Measurements from ENCODE around the gene SPATA1. TPM values are rescaled to one million over a fixed set of nuclear protein-coding genes. Genes with fewer than 3 reads are reported as not detected.

Gene SPATA1
- total RNA-seq, 1 donor from 2014 or later, result 2.5 TPM

DNA sequence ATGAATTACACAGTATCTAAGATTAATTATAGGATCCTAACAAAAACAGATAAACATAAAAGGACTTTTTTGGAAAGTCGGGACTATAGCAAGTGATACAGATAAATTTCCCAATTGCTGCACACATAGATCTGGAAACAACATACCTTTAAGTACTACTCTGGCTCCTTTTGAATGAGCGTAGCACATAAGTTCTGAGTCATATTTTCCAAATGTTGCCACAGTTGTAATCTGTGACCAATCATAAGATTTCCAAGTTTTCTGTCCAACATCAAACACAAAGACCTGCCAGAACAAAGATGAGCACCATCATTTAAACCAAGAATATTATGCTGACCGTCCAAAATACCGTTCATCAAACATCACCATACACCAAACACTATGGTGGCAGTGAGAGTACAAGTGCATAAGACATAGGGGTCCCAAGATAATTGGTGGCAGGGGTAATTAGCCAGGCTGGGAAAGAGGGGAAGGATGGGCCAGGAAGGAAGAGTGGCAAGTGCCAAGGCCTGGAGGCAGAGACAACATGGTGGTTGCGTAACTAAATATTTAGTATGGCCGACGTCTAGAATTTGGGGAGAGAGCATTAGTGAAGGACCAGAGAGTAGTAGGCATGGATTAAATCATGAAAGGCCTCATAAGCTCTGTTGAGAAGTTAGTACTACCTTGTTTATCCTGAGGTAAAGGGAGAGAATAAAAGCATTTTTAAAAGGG, 64.4 kb downstream of the SPATA1 start:
- H3K4me3 ChIP-seq, result no peak overlapping the region
- Mint-ChIP-seq H3K36me3 (peaks cover 21% of the 10 kb centered on the region), H3K27me3 (ENCODE audit: insufficient read depth, low read depth) (peaks cover 5% of the 10 kb centered on the region), H3K9me3 (no peaks in the 10 kb centered on the region), H3K4me3 (no peak overlapping the region), H3K27ac (no peak overlapping the region), H3K4me1 (peaks cover 26% of the 10 kb centered on the region)
- no peaks in the 10 kb centered on the region for H3K36me3 ChIP-seq
- TF ChIP-seq EZH2phosphoT487 (IDR thresholded peaks at IDR 0.05) (no peak), EZH2 (IDR thresholded peaks at IDR 0.05) (no peak)
- TF ChIP-seq, protein P1, sequence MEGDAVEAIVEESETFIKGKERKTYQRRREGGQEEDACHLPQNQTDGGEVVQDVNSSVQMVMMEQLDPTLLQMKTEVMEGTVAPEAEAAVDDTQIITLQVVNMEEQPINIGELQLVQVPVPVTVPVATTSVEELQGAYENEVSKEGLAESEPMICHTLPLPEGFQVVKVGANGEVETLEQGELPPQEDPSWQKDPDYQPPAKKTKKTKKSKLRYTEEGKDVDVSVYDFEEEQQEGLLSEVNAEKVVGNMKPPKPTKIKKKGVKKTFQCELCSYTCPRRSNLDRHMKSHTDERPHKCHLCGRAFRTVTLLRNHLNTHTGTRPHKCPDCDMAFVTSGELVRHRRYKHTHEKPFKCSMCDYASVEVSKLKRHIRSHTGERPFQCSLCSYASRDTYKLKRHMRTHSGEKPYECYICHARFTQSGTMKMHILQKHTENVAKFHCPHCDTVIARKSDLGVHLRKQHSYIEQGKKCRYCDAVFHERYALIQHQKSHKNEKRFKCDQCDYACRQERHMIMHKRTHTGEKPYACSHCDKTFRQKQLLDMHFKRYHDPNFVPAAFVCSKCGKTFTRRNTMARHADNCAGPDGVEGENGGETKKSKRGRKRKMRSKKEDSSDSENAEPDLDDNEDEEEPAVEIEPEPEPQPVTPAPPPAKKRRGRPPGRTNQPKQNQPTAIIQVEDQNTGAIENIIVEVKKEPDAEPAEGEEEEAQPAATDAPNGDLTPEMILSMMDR (IDR thresholded peaks at IDR 0.05), result no peak
- H3K79me2 ChIP-seq (ENCODE audit: low read depth), result no peaks in the 10 kb centered on the region
- no peak overlapping the region for H3K4me2 ChIP-seq
- DNase-seq (ENCODE audit: low spot score), result no peak
- no peaks in the 10 kb centered on the region for H3K9me3 ChIP-seq (ENCODE audit: low read depth)
- peaks cover 2% of the 10 kb centered on the region for H4K20me1 ChIP-seq (ENCODE audit: low read depth)
- no peak overlapping the region for H3K9ac ChIP-seq
- peaks cover 25% of the 10 kb centered on the region for H3F3A ChIP-seq (ENCODE audit: low read depth)
- peaks cover 28% of the 10 kb centered on the region for H3K4me1 ChIP-seq
- H3K27me3 ChIP-seq, result peaks cover 7% of the 10 kb centered on the region
- no peak overlapping the region for H2AFZ ChIP-seq (replicated peaks)
- H3K27ac ChIP-seq, result no peak overlapping the region

DNA sequence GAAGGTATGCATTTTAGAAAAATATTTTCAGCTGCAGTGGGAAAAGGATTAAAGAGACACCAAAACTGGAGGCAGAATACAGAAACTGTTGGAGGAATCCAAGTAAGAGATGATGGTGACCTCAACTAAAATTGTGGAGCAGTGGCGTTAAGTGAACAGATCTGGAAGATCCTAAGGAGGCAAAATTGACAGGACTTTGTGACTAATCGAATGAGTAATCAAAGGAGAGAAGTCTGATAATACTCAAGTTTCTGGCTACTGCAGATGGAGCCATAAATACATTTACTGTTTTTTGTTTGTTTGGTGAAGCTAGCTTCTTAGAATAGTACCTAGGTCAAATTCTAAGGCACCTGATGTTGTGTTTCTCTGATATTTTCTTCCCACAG, 65.0 kb downstream of the SPATA1 start:
- no peak overlapping the region for H3K4me3 Mint-ChIP-seq
- Histone ChIP-seq H3K27ac (no peak overlapping the region), H3K9me3 (ENCODE audit: low read depth) (no peaks in the 10 kb centered on the region), H3K4me1 (peaks cover 28% of the 10 kb centered on the region), H3K36me3 (no peaks in the 10 kb centered on the region), H3K4me3 (no peak overlapping the region), H4K20me1 (ENCODE audit: low read depth) (peaks cover 2% of the 10 kb centered on the region), H3K79me2 (ENCODE audit: low read depth) (no peaks in the 10 kb centered on the region), H3K4me2 (peak overlapping the region; percentile 68), H3F3A (ENCODE audit: low read depth) (peaks cover 25% of the 10 kb centered on the region), H3K27me3 (peaks cover 7% of the 10 kb centered on the region), H3K9ac (no peak overlapping the region), H2AFZ (replicated peaks) (no peak overlapping the region)
- H3K9me3 Mint-ChIP-seq, result no peaks in the 10 kb centered on the region
- H3K27ac Mint-ChIP-seq, result no peak overlapping the region
- peaks cover 21% of the 10 kb centered on the region for H3K36me3 Mint-ChIP-seq
- peaks cover 5% of the 10 kb centered on the region for H3K27me3 Mint-ChIP-seq (ENCODE audit: insufficient read depth, low read depth)
- no peak for DNase-seq (ENCODE audit: low spot score)
- H3K4me1 Mint-ChIP-seq, result peaks cover 26% of the 10 kb centered on the region
- TF ChIP-seq EZH2phosphoT487 (IDR thresholded peaks at IDR 0.05) (no peak), EZH2 (IDR thresholded peaks at IDR 0.05) (no peak)
- TF ChIP-seq, protein P1 (IDR thresholded peaks at IDR 0.05), result no peak

DNA sequence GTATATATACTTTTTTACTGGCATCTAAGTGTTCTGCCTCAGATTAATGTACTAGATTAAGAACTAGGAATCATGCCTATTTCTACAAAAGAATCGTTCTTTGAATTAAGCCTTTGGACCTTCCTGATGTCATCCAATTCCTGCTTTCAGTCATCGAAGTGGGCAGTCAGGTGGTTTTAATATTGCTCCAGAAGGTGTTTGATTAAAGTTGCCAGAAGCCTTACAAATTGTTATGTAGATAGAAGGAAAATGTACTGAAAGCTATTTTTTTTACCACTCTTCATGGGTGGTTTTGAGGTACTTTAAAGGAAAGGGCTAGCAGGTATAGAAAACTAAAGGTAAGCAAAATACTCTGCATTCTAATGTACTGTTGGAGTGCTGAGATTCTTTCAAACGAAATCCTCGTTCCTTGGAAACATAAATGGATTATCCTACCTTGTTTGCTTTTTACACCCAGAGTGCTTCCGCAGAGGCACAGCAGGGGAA, 67.3 kb downstream of the SPATA1 start:
- peak overlapping the region; percentile 76 for H3K4me3 ChIP-seq
- peak overlapping the region; percentile 89 for H3K27ac ChIP-seq
- H3K79me2 ChIP-seq (ENCODE audit: low read depth), result no peaks in the 10 kb centered on the region
- H3K27me3 Mint-ChIP-seq (ENCODE audit: insufficient read depth, low read depth), result peaks cover 4% of the 10 kb centered on the region
- peak overlapping the region; percentile 90 for H3K27ac Mint-ChIP-seq
- TF ChIP-seq EZH2phosphoT487 (IDR thresholded peaks at IDR 0.05) (no peak), EZH2 (IDR thresholded peaks at IDR 0.05) (no peak)
- TF ChIP-seq, protein P1 (IDR thresholded peaks at IDR 0.05), result no peak
- H3K36me3 Mint-ChIP-seq, result peaks cover 20% of the 10 kb centered on the region
- no peak for DNase-seq (ENCODE audit: low spot score)
- peak overlapping the region; percentile 90 for H2AFZ ChIP-seq (replicated peaks)
- H3K36me3 ChIP-seq, result no peaks in the 10 kb centered on the region
- H3K4me1 ChIP-seq, result peaks cover 28% of the 10 kb centered on the region
- H3K4me3 Mint-ChIP-seq, result peak overlapping the region; percentile 94
- H4K20me1 ChIP-seq (ENCODE audit: low read depth), result peaks cover 2% of the 10 kb centered on the region
- H3K27me3 ChIP-seq, result peaks cover 7% of the 10 kb centered on the region
- H3K9me3 Mint-ChIP-seq, result no peaks in the 10 kb centered on the region
- peaks cover 26% of the 10 kb centered on the region for H3K4me1 Mint-ChIP-seq
- no peaks in the 10 kb centered on the region for H3K9me3 ChIP-seq (ENCODE audit: low read depth)
- H3K4me2 ChIP-seq, result peak overlapping the region; percentile 96
- peaks cover 25% of the 10 kb centered on the region for H3F3A ChIP-seq (ENCODE audit: low read depth)
- H3K9ac ChIP-seq, result peak overlapping the region; percentile 67

All from neural progenitor cell (in vitro differentiated cells).